ENCODE results near the gene MYBPH. TPM values are rescaled to one million over a fixed set of nuclear protein-coding genes. Genes with fewer than 3 reads are reported as not detected.

The MYBPH gene
- total and polyA plus RNA-seq, 2 of the 13 experiments (the other 11 are each of a cell fraction or from before 2014, with no cell fraction given), result not detected

DNA sequence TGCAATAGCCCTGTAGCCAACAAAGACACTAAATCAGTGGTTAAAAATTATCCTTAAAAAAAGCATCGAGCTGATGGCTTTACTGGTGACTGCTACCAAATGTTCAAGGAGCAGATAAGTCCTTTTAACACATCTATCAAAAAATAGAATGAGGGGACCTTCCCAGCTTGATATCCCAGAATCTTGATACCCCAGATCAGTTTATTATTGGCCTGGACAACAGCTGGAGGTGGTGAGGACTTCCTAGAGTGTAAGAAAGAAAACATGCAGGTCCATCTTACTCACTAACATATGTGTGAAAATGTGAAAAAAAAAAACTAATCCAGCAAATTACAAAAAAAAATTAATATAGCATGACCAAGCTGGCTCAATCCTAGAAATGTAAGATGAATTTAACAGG is 32.6 kb upstream of the MYBPH start:
- DNase-seq (ENCODE audit: low spot score) (no peak), FAIRE-seq (no peak), ATAC-seq (no peak)
- Histone ChIP-seq H3K36me3 (replicated peaks in 1 of 2; ENCODE audit: control insufficient read depth in 1 of 2, insufficient read depth in 2 of 2, low read length in 2 of 2) (no peaks in the 10 kb centered on the region), H3K4me2 (ENCODE audit: low read depth, low read length) (no peak overlapping the region), H3K9ac (ENCODE audit: insufficient read depth, low read depth, low read length) (no peak overlapping the region), H3K27me3 (ENCODE audit: control insufficient read depth in 1 of 2, insufficient read depth in 2 of 2, low read length in 2 of 2) (0 out of 5 replicates have a peak, but pooled peaks cover 0 to 6% of the 10 kb centered on the region in 2 experiments), H3K4me1 (ENCODE audit: insufficient read depth, low read length) (peaks cover 16% of the 10 kb centered on the region), H3K79me2 (ENCODE audit: insufficient read depth, low read length) (no peaks in the 10 kb centered on the region), H3K9me3 (ENCODE audit: low read length) (no peaks in the 10 kb centered on the region), H3K27ac (ENCODE audit: extremely low read length, insufficient read depth, low read length) (no peak overlapping the region), H2AFZ (ENCODE audit: low read length) (no peak overlapping the region), H3K4me3 (replicated peaks in 1 of 3; ENCODE audit: insufficient read depth in 1 of 3, low read depth in 2 of 3, low read length in 3 of 3) (no peak overlapping the region), H4K20me1 (ENCODE audit: insufficient read depth, low read length) (no peaks in the 10 kb centered on the region; the same call in 1 of the 2 replicates)
- intact Hi-C loops (cut with micrococcal nuclease; ENCODE audit: unreplicated experiment), result no loop called here
- no TSS peak for BruUV-seq (replicated peaks)
- in situ Hi-C loops (cut with HindIII; ENCODE audit: extremely low pct_ligation_motif_present, low pct_unique_long_range_greater_than_20kb), result no loop called here
- WGBS (ENCODE audit: low lambda C conversion rate), result 0% methylated on average over 1 of the region's 1 CpG
- TF ChIP-seq, protein P1, sequence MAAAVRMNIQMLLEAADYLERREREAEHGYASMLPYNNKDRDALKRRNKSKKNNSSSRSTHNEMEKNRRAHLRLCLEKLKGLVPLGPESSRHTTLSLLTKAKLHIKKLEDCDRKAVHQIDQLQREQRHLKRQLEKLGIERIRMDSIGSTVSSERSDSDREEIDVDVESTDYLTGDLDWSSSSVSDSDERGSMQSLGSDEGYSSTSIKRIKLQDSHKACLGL (CRISPR knock-in tag; IDR thresholded peaks at IDR 0.05), result no peak
- TF ChIP-seq ZNF136 (CRISPR knock-in tag; IDR thresholded peaks at IDR 0.05; ENCODE audit: low read depth) (no peak), MBD4 (IDR thresholded peaks at IDR 0.05; ENCODE audit: borderline replicate concordance, low read length) (no peak), ZSCAN9 (CRISPR knock-in tag; IDR thresholded peaks at IDR 0.05; ENCODE audit: borderline replicate concordance) (no peak)
- TF ChIP-seq, protein P2, sequence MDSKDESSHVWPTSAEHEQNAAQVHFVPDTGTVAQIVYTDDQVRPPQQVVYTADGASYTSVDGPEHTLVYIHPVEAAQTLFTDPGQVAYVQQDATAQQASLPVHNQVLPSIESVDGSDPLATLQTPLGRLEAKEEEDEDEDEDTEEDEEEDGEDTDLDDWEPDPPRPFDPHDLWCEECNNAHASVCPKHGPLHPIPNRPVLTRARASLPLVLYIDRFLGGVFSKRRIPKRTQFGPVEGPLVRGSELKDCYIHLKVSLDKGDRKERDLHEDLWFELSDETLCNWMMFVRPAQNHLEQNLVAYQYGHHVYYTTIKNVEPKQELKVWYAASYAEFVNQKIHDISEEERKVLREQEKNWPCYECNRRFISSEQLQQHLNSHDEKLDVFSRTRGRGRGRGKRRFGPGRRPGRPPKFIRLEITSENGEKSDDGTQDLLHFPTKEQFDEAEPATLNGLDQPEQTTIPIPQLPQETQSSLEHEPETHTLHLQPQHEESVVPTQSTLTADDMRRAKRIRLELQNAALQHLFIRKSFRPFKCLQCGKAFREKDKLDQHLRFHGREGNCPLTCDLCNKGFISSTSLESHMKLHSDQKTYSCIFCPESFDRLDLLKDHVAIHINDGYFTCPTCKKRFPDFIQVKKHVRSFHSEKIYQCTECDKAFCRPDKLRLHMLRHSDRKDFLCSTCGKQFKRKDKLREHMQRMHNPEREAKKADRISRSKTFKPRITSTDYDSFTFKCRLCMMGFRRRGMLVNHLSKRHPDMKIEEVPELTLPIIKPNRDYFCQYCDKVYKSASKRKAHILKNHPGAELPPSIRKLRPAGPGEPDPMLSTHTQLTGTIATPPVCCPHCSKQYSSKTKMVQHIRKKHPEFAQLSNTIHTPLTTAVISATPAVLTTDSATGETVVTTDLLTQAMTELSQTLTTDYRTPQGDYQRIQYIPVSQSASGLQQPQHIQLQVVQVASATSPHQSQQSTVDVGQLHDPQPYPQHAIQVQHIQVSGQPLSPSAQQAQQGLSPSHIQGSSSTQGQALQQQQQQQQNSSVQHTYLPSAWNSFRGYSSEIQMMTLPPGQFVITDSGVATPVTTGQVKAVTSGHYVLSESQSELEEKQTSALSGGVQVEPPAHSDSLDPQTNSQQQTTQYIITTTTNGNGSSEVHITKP (CRISPR knock-in tag; IDR thresholded peaks at IDR 0.05; ENCODE audit: low read depth), result no peak
- ChIA-PET POLR2A (no interaction called here), CTCF (ENCODE audit: low intra/inter-chr PET ratio, low total read pairs) (no interaction called here)

Measured in HepG2 (cell line).